Measurements from ENCODE around the gene P4HA1. TPM values are rescaled to one million over a fixed set of nuclear protein-coding genes. Genes with fewer than 3 reads are reported as not detected.
"Not testable (repeated sequence)": the region's sequence is repeated elsewhere in the genome, so short reads cannot be mapped to it uniquely, and the experiment has no call there.

P4HA1 gene
- total and polyA plus RNA-seq, 3 donors from 2014 or later: 19.0 to 28.1 (median 20.2) TPM

GRCh38 chr10:73032536-73032935, 64.1 kb downstream of the P4HA1 start:
- DNase-seq: no peak
- Histone ChIP-seq H3K36me3 (ENCODE audit: low read depth, missing control alignments) (no peaks in the 10 kb centered on the region), H3K4me1 (peaks cover 4% of the 10 kb centered on the region), H3K4me3 (no peak overlapping the region), H3K27me3 (no peaks in the 10 kb centered on the region), H3K9me3 (no peaks in the 10 kb centered on the region), H3K27ac (no peak overlapping the region)
- WGBS, 2 donors: 94 to 95% methylated on average over 6 of the region's 6 CpGs
- TF ChIP-seq, protein P1, sequence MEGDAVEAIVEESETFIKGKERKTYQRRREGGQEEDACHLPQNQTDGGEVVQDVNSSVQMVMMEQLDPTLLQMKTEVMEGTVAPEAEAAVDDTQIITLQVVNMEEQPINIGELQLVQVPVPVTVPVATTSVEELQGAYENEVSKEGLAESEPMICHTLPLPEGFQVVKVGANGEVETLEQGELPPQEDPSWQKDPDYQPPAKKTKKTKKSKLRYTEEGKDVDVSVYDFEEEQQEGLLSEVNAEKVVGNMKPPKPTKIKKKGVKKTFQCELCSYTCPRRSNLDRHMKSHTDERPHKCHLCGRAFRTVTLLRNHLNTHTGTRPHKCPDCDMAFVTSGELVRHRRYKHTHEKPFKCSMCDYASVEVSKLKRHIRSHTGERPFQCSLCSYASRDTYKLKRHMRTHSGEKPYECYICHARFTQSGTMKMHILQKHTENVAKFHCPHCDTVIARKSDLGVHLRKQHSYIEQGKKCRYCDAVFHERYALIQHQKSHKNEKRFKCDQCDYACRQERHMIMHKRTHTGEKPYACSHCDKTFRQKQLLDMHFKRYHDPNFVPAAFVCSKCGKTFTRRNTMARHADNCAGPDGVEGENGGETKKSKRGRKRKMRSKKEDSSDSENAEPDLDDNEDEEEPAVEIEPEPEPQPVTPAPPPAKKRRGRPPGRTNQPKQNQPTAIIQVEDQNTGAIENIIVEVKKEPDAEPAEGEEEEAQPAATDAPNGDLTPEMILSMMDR (IDR thresholded peaks at IDR 0.05): no peak
- TF ChIP-seq POLR2A (IDR thresholded peaks at IDR 0.05): no peak
- intact Hi-C loops (cut with DNase I; ENCODE audit: low total_unique reads): no loop called here

GRCh38 chr10:73026623-73027022, 70.0 kb downstream of the P4HA1 start:
- H3K9me3 ChIP-seq; H3K4me3 ChIP-seq; intact Hi-C loops (cut with DNase I; ENCODE audit: low total_unique reads); H3K27me3 ChIP-seq; H3K27ac ChIP-seq; H3K36me3 ChIP-seq (ENCODE audit: low read depth, missing control alignments); H3K4me1 ChIP-seq; DNase-seq: not testable (repeated sequence)
- 91 to 92% methylated on average over 1 of the region's 1 CpG for WGBS, 2 donors

DNA sequence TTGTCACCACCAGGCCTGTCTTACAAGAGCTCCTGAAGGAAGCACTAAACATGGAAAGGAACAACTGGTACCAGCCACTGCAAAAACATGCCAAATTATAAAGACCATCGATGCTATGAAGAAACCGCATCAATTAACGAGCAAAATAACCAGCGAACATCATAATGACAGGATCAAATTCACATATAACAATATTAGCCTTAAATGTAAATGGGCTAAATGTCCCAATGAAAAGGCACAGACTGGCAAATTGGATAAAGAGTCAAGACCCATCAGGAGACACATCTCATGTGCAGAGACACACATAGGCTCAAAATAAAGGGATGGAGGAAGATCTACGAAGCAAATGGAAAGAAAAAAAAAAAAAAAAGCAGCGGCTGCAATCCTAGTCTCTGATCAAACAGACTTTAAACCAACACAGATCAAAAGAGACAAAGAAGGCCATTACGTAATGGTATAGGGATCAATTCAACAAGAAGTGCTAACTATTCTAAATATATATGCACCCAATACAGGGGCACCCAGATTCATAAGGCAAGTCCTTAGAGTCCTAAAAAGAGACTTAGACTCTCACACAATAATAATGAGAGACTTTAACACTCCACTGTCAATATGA, 73.1 kb downstream of the P4HA1 start:
- intact Hi-C loops (cut with DNase I; ENCODE audit: low total_unique reads); H3K9me3 ChIP-seq; H3K27ac ChIP-seq; H3K27me3 ChIP-seq; H3K4me1 ChIP-seq; DNase-seq; H3K4me3 ChIP-seq; H3K36me3 ChIP-seq (ENCODE audit: low read depth, missing control alignments): not testable (repeated sequence)
- WGBS, 2 donors: 95 to 99% methylated on average over 7 of the region's 7 CpGs

DNA sequence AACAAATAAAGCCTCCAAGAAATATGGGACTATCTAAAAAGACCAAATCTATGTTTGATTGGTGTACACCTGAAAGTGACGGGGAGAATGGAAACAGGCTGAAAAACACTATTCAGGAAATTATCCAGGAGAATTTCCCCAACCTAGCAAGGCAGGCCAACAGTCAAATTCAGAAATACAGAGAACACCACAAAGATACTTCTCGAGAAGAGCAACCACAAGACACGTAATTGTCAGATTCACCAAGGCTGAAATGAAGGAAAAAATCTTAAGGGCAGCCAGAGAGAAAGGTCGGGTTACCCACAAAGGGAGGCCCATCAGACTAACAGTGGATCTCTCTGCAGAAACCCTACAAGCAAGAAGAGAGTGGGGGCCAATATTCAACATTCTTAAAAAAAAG, 73.7 kb downstream of the P4HA1 start:
- H3K27me3 ChIP-seq; DNase-seq; H3K4me3 ChIP-seq; H3K27ac ChIP-seq; H3K36me3 ChIP-seq (ENCODE audit: low read depth, missing control alignments); H3K9me3 ChIP-seq; intact Hi-C loops (cut with DNase I; ENCODE audit: low total_unique reads): not testable (repeated sequence)
- peaks cover 12% of the 10 kb centered on the region for H3K4me1 ChIP-seq
- 83 to 95% methylated on average over 4 of the region's 4 CpGs for WGBS, 2 donors

DNA sequence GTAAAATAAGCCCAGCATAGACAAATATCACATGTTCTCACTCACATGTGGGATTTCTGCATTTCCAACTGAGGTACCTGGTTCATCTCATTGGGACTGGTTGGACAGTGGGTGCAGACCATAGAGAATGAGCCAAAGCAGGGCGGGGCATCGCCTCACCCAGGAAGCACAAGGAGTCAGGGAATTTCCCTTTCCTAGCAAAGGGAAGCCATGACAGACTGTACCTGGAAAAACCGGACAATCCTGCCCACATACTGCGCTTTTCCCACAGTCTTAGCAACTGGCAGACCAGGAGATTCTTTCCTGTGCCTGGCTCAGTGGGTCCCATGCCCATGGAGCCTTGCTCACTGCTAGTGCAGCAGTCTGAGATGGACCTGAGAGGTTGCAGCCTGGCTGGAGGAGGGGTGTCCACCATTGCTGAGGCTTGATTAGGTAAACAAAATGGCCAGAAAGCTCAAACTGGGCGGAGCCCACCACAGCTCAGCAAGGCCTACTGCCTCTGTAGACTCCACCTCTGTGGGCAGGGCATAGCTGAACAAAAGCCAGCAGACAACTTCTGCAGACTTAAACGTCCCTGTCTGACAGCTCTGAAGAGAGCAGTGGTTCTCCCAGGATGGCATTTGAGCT, 75.0 kb downstream of the P4HA1 start:
- H3K27ac ChIP-seq; H3K36me3 ChIP-seq (ENCODE audit: low read depth, missing control alignments); H3K9me3 ChIP-seq; H3K27me3 ChIP-seq; H3K4me3 ChIP-seq; intact Hi-C loops (cut with DNase I; ENCODE audit: low total_unique reads); DNase-seq: not testable (repeated sequence)
- peaks cover 16% of the 10 kb centered on the region for H3K4me1 ChIP-seq
- WGBS, 2 donors: 89 to 90% methylated on average over 6 of the region's 6 CpGs

- Histone ChIP-seq H3K27ac (no peak overlapping the region), H3K9me3 (no peaks in the 10 kb centered on the region), H3K4me3 (no peak overlapping the region), H3K36me3 (ENCODE audit: low read depth, missing control alignments) (no peaks in the 10 kb centered on the region), H3K27me3 (no peaks in the 10 kb centered on the region), H3K4me1 (peaks cover 16% of the 10 kb centered on the region)
- no peak for DNase-seq
- intact Hi-C loops (cut with DNase I; ENCODE audit: low total_unique reads): no loop called here
- WGBS, 2 donors: 95 to 100% methylated on average over 1 of the region's 1 CpG
- TF ChIP-seq, protein P1 (IDR thresholded peaks at IDR 0.05): no peak
- no peak for TF ChIP-seq POLR2A (IDR thresholded peaks at IDR 0.05)
Observed at GRCh38 chr10:73021050-73021449, 75.6 kb downstream of the P4HA1 start.

DNA sequence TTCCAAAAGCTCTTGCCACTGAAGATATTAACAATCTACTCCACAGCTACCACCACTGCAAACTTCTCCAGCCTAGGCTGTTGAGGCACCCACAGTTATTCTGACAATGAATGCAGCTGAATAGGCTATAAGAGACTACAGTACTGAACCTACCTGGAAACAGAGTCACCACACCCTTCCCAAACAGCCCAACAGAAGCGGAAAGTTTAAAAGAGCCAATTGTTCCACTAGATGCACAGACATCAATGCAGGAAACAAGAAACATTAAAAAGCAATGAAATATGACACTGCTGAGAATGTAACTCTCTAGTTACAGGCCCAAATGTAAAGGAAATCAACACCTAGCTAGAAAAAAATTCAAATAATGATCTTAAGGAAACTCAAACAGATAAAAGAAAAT, 77.6 kb downstream of the P4HA1 start:
- no peak for TF ChIP-seq POLR2A (IDR thresholded peaks at IDR 0.05)
- TF ChIP-seq, protein P1 (IDR thresholded peaks at IDR 0.05): no peak
- 93 to 94% methylated on average over 1 of the region's 1 CpG for WGBS, 2 donors
- Histone ChIP-seq H3K36me3 (ENCODE audit: low read depth, missing control alignments) (no peaks in the 10 kb centered on the region), H3K27me3 (no peaks in the 10 kb centered on the region), H3K4me1 (peaks cover 16% of the 10 kb centered on the region), H3K9me3 (no peaks in the 10 kb centered on the region), H3K27ac (no peak overlapping the region), H3K4me3 (no peak overlapping the region)
- DNase-seq: no peak
- intact Hi-C loops (cut with DNase I; ENCODE audit: low total_unique reads): no loop called here

Measured in testis (tissue), 3 donors.